ENCODE measurements around the gene ROM1.

DNA sequence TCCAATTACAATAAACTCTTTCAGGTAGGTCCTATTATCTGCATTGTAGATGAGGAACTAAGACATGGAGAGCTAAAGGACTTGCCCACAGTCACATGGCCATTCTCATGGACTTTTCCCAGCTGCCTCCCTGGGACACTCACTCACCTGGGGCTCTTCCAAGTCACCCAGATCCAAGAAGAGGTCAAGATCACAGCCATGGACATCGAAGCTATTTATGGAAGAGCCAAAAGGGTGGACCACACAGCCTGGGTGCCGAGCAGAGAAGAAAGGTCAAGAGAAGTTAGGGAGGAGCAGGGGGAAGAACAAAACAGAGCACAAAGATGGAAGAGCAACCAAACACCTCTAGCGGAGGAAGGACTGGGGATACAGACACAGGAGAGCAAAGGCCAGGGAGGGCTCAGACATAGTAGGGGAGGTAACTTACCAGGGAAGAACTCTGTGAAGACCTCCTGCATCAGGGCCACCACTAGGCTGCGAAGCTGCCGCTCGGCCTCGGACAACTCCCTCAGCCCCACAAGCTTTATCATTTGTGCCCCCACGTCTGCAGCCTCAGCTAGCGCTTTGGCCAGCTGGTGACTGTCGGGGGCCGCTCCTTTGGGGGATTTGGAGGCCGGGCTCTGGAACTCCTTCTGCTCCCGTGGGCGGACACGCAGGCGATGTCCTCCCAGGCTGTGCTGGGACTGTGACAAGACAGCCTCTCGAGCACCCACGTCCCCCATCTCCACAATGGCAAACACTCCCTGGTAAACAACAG is 31.9 kb upstream of the ROM1 start:
- TF ChIP-seq, protein P1, sequence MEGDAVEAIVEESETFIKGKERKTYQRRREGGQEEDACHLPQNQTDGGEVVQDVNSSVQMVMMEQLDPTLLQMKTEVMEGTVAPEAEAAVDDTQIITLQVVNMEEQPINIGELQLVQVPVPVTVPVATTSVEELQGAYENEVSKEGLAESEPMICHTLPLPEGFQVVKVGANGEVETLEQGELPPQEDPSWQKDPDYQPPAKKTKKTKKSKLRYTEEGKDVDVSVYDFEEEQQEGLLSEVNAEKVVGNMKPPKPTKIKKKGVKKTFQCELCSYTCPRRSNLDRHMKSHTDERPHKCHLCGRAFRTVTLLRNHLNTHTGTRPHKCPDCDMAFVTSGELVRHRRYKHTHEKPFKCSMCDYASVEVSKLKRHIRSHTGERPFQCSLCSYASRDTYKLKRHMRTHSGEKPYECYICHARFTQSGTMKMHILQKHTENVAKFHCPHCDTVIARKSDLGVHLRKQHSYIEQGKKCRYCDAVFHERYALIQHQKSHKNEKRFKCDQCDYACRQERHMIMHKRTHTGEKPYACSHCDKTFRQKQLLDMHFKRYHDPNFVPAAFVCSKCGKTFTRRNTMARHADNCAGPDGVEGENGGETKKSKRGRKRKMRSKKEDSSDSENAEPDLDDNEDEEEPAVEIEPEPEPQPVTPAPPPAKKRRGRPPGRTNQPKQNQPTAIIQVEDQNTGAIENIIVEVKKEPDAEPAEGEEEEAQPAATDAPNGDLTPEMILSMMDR (IDR thresholded peaks at IDR 0.05; ENCODE audit: insufficient read depth, low read length, poor library complexity, severe bottlenecking), result no peak
- TF ChIP-seq EZH2phosphoT487 (conservative IDR thresholded peaks at IDR 0.05; ENCODE audit: low read length), result no peak

All from SU-DHL-6 (cell line).